Natural killer cell (primary cell): Measurements from ENCODE around the gene ASPSCR1. TPM values are rescaled to one million over a fixed set of nuclear protein-coding genes. Genes with fewer than 3 reads are reported as not detected.

Experiments used
- ATAC-seq, 3 donors: fragments of 150-1000 bp in 2 of 3; fragments of 200-7000 bp in 1 of 3; cut with Tn5 transposase; 1 replicate in 1 of 3; 2 replicates in 2 of 3; pipeline ENCODE4 v1.10.0; 2021; ENCODE audit warnings: mild to moderate bottlenecking in 2 of 3, moderate library complexity in 2 of 3
- DNase-seq, 2 donors: peaks; one replicate each; pipeline versions ENCODE4 v3.0.0 to v3.0.0-alpha.2; 2013 to 2021; ENCODE audit warnings: mixed read lengths in 1 of 2
- H3K27ac ChIP-seq: one replicate; pipeline ENCODE4 v1.5.1; 2013; ENCODE audit warnings: mild to moderate bottlenecking, low read length
- H3K27me3 ChIP-seq: one replicate; pipeline ENCODE4 v1.6.1; 2013; ENCODE audit warnings: low read length; ENCODE audit not compliant: control insufficient read depth, insufficient read depth
- H3K36me3 ChIP-seq: one replicate; pipeline ENCODE4 v1.6.1; 2013; ENCODE audit warnings: low read length; ENCODE audit not compliant: control insufficient read depth, insufficient read depth
- H3K4me1 ChIP-seq: one replicate; pipeline ENCODE4 v1.6.1; 2013; ENCODE audit warnings: low read length; ENCODE audit not compliant: control insufficient read depth, insufficient read depth
- H3K4me3 ChIP-seq: one replicate; pipeline ENCODE4 v1.5.1; 2013; ENCODE audit warnings: low read length
- H3K9me3 ChIP-seq: one replicate; pipeline ENCODE4 v1.6.1; 2013; ENCODE audit warnings: low read length; ENCODE audit not compliant: control insufficient read depth, insufficient read depth
- H3K27ac Mint-ChIP-seq, 2 donors: one replicate each; pipeline ENCODE4 v1.8.0; 2022; ENCODE audit warnings: mild to moderate bottlenecking in 2 of 2, mixed read lengths in 2 of 2, moderate library complexity in 1 of 2
- H3K27me3 Mint-ChIP-seq, 2 donors: one replicate each; pipeline ENCODE4 v1.8.0; 2022; ENCODE audit warnings: low read depth in 2 of 2, mixed read lengths in 2 of 2
- H3K36me3 Mint-ChIP-seq: one replicate; pipeline ENCODE4 v1.8.0; 2022; ENCODE audit warnings: mixed read lengths
- H3K4me1 Mint-ChIP-seq, 2 donors: one replicate each; pipeline ENCODE4 v1.8.0; 2022; ENCODE audit warnings: mixed read lengths in 2 of 2
- H3K4me3 Mint-ChIP-seq: one replicate; pipeline ENCODE4 v1.8.0; 2022; ENCODE audit warnings: mild to moderate bottlenecking, moderate library complexity, mixed read lengths
- H3K9me3 Mint-ChIP-seq, 2 donors: one replicate each; pipeline ENCODE4 v1.8.0; 2022; ENCODE audit warnings: mixed read lengths in 2 of 2
- WGBS: methylation state at CpG from one replicate; pipeline ENCODE4 v1.1.7; 2013; ENCODE audit warnings: missing lambda C conversion rate; ENCODE audit not compliant: insufficient coverage; 5-methylcytosine and 5-hydroxymethylcytosine counted together
- intact Hi-C: fragments of 100-400 bp; cut with micrococcal nuclease; formaldehyde crosslinking; loops from one replicate; pipeline ENCODE4 v1.14.2; 2022
- total RNA-seq, 4 donors: library from RNA; stranded (reverse); fragments of 120-200 nt in 1 of 4; gene quantifications; one replicate each; pipeline versions ENCODE4 v1.2.3 to v1.2.4, GENCODE V29; 2013 to 2022
- TF ChIP-seq, protein P1 (sequence below): fragments of 200-600 bp; IDR thresholded peaks from one replicate; pipeline ENCODE4 v1.8.0; 2022; ENCODE audit warnings: antibody characterized with exemption

Gene ASPSCR1
- total RNA-seq, 3 donors from 2014 or later (not counting 1 experiment from before 2014, with no cell fraction given), result 29.7 to 43.5 (median 40.8) TPM

GRCh38 chr17:81995463-81996231 lies 18.2 kb downstream of the ASPSCR1 start:
- H3K4me1 ChIP-seq, result no peaks in the 10 kb centered on the region
- ATAC-seq, result no peak
- no peak overlapping the region for H3K4me3 Mint-ChIP-seq
- H3K27ac ChIP-seq, result no peak overlapping the region
- no peaks in the 10 kb centered on the region for H3K9me3 Mint-ChIP-seq
- H3K27me3 ChIP-seq, result no peaks in the 10 kb centered on the region
- DNase-seq, result no peak
- no peaks in the 10 kb centered on the region for H3K36me3 Mint-ChIP-seq
- H3K27me3 Mint-ChIP-seq, result no peaks in the 10 kb centered on the region
- H3K4me3 ChIP-seq, result no peak overlapping the region
- no peak overlapping the region for H3K27ac Mint-ChIP-seq
- TF ChIP-seq, protein P1, sequence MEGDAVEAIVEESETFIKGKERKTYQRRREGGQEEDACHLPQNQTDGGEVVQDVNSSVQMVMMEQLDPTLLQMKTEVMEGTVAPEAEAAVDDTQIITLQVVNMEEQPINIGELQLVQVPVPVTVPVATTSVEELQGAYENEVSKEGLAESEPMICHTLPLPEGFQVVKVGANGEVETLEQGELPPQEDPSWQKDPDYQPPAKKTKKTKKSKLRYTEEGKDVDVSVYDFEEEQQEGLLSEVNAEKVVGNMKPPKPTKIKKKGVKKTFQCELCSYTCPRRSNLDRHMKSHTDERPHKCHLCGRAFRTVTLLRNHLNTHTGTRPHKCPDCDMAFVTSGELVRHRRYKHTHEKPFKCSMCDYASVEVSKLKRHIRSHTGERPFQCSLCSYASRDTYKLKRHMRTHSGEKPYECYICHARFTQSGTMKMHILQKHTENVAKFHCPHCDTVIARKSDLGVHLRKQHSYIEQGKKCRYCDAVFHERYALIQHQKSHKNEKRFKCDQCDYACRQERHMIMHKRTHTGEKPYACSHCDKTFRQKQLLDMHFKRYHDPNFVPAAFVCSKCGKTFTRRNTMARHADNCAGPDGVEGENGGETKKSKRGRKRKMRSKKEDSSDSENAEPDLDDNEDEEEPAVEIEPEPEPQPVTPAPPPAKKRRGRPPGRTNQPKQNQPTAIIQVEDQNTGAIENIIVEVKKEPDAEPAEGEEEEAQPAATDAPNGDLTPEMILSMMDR, result no peak
- peaks cover 3% of the 10 kb centered on the region for H3K36me3 ChIP-seq
- no peaks in the 10 kb centered on the region for H3K9me3 ChIP-seq
- H3K4me1 Mint-ChIP-seq, result peaks cover 2% of the 10 kb centered on the region in 2 donors
- WGBS, result 96% methylated on average over 29 of the region's 29 CpGs
- intact Hi-C loops, result no loop called here

GRCh38 chr17:81996232-81996756 lies 18.9 kb downstream of the ASPSCR1 start:
- WGBS, result 94% methylated on average over 28 of the region's 28 CpGs
- DNase-seq (no peak), ATAC-seq (no peak)
- H3K27ac ChIP-seq, result no peak overlapping the region
- H3K4me1 ChIP-seq, result no peaks in the 10 kb centered on the region
- H3K9me3 ChIP-seq, result no peaks in the 10 kb centered on the region
- Mint-ChIP-seq H3K27ac (no peak overlapping the region), H3K4me3 (no peak overlapping the region), H3K27me3 (no peaks in the 10 kb centered on the region), H3K4me1 (no peaks in the 10 kb centered on the region), H3K36me3 (no peaks in the 10 kb centered on the region), H3K9me3 (no peaks in the 10 kb centered on the region)
- peaks cover 3% of the 10 kb centered on the region for H3K36me3 ChIP-seq
- no peak overlapping the region for H3K4me3 ChIP-seq
- H3K27me3 ChIP-seq, result no peaks in the 10 kb centered on the region
- intact Hi-C loops, result no loop called here
- TF ChIP-seq, protein P1, result no peak

GRCh38 chr17:81996757-81997441 lies 19.5 kb downstream of the ASPSCR1 start:
- TF ChIP-seq, protein P1, result no peak

More at GRCh38 chr17:81996757-81997441, 19.5 kb downstream of the ASPSCR1 start:
- Histone ChIP-seq H3K27me3 (no peaks in the 10 kb centered on the region), H3K27ac (no peak overlapping the region), H3K4me3 (no peak overlapping the region), H3K4me1 (no peaks in the 10 kb centered on the region), H3K36me3 (peaks cover 3% of the 10 kb centered on the region), H3K9me3 (no peaks in the 10 kb centered on the region)
- no peak overlapping the region for H3K27ac Mint-ChIP-seq
- 95% methylated on average over 30 of the region's 30 CpGs for WGBS
- no peak overlapping the region for H3K4me3 Mint-ChIP-seq
- DNase-seq (no peak), ATAC-seq (no peak)
- no peaks in the 10 kb centered on the region for H3K9me3 Mint-ChIP-seq
- H3K4me1 Mint-ChIP-seq, result no peaks in the 10 kb centered on the region
- intact Hi-C loops, result no loop called here
- H3K27me3 Mint-ChIP-seq, result no peaks in the 10 kb centered on the region
- no peaks in the 10 kb centered on the region for H3K36me3 Mint-ChIP-seq
